Ammon's horn (tissue), 1 donor: ENCODE measurements around the gene ZBTB16.
A peak's percentile ranks its signal among the peaks of the same experiment; 100 is the strongest.

Experiments used
- DNase-seq: peaks from one replicate; pipeline ENCODE4 v3.0.0-alpha.2; 2016; ENCODE audit warnings: low spot score

Gene ZBTB16

DNA sequence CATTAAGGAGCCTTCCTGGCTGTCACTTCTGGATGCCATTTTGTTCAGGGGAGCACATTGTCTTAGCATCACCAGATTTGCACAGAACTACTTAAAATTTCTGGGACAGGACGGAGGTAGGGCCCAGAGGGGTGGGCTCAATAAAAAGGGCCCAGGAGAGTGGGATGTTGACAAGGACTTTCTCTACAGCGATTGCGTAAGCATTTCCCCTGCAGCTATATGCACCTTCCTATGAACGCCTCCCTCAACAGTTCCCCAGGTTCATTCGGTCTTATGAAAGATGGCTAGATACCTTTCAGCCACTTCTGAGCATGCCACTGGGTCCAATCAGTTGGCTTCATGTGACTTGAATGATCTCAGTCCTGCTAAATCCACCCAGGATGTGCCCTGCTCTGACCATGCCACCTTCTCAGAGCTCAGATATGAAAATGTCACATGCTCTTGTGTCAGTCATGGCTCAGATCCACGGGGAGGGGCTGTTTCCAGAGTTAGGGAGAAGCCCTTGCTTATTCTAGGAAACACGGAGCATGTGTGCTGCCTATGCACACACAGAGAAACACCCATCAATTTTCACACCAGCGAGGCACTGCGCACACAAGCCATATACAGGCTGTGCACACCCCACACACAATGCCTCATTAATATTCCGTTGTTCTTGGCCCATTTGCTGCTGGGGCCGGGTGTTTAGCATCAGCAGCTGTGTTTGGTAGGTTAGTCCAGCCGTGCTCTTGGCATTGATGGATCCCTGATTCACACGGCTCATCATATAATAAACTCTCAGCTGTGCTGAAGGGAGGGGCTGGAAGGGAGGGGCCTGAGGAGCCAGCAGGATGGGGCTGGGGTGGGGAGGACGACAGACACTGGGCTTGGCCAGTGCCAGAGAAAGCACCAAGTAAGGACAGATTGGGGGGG, 184.2 kb downstream of the ZBTB16 start:
- DNase-seq, result peak; percentile 80

- DNase-seq, result no peak
Measured at GRCh38 chr11:114244726-114245394, 185.3 kb downstream of the ZBTB16 start.

DNA sequence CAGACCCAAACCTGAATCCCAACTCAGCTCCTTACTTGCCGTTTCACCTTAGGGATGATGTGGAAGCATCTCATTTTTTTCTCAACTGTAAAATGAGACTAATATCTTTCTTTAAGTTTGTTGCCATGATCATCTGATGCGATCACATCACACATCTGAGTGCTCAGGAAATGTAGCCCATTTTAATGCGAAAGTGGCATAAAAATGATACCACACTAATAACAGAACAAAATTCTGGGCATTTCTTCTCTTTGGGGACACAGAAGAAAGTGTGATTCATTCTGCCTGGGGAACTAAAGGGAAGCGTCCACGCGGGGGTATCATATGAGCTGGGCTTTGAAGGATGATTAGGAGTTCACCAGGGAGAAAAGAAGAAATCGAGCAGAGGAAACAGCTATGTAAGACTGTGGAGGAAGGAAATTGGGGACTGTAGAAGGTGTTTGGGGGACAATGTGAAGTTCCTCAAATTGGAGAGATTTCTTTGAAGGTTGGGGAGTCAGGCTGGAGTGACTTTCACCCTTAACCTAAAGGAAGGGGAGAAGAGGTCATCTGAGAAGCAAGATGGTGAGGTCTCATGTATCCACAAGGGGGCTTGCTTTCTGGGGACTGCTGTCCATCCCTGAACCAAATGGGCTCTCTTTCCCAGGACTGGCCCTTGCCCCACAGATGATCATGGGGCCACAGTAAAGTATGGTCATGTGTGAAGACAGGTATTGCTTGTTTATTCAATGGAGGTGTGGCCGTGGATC, 187.0 kb downstream of the ZBTB16 start:
- DNase-seq, result no peak

GRCh38 chr11:114247070-114247789, 187.7 kb downstream of the ZBTB16 start:
- no peak for DNase-seq

- no peak for DNase-seq
Measured at GRCh38 chr11:114250180-114250579, 190.7 kb downstream of the ZBTB16 start.

- no peak for DNase-seq
Measured at GRCh38 chr11:114250993-114251814, 191.7 kb downstream of the ZBTB16 start.

DNA sequence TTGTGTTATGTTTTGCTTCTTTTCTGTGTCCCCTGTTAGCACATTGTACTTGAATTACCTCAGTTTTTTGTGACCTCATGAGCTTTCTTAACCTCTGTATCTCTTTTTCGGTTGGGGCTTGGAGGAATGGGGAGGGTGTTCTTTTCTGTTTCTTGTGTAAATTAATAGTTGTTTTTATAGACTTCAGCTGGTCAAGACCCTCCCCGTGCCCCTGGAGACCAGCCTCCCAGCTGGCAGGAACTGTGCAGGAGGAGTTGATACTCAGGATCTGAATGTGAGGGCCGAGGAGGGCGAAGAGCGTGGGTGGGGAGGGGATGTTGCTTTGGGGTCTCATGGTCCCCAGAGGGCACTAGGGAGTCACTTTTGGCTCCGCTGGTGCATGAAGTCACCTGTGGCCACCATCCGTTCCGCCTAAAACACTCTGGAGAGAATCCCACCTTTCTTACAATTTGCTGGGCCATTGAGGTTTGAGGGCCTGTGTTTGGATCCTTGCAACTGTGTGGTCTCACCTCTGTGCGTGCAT, 192.4 kb downstream of the ZBTB16 start:
- DNase-seq, result no peak

DNA sequence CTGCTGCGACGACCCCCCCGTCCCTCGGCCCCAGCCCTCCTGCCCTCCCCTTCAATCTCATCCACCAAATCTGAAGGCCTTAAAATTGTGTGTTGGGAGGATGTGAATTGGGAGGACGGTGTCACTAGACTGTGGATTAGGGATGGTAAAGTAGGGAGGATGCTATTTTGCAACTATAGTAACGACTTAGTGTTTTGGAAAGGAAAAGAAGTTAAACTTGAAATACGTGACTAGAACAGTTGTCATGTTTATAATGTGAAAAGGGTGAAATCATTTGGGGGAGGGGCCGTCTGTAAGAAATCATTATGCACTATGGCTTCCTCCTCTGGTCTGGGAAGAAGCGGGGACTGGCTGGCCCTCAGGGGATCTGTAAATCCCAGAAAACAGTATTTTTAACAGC, 193.3 kb downstream of the ZBTB16 start:
- no peak for DNase-seq

GRCh38 chr11:114253771-114254170, 194.3 kb downstream of the ZBTB16 start:
- no peak for DNase-seq

DNA sequence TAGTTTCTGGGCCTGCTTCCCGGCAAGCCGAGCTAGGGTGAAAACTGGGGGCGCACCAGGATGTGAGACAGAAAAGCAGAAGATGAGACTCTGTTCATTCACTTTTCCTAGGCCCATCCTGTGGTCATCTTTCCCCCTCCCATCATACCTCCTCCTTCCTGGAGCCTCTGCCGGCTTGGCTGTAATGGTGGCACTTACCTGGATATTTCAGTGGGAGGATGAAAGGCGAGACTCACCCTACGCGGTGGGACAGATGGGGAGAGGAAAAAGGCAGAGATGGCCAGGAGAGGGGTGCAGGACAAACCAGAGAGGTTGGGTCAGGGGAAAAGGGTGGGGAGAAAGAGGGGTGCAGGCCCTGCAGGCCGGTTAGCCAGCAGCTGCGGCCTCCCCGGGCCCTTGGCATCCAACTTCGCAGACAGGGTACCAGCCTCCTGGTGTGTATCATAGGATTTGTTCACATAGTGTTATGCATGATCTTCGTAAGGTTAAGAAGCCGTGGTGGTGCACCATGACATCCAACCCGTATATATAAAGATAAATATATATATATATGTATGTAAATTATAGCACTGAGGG, 195.1 kb downstream of the ZBTB16 start:
- DNase-seq, result no peak

DNA sequence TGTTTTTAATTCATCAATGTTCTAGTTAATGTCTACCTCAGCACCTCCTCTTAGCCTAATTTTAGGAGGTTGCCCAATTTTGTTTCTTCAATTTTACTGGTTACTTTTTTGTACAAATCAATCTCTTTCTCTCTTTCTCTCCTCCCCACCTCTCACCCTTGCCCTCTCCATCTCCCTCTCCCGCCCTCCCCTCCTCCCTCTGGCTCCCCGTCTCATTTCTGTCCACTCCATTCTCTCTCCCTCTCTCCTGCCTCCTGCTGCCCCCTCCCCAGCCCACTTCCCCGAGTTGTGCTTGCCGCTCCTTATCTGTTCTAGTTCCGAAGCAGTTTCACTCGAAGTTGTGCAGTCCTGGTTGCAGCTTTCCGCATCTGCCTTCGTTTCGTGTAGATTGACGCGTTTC, 195.8 kb downstream of the ZBTB16 start:
- no peak for DNase-seq

- no peak for DNase-seq
Measured at GRCh38 chr11:114256176-114256966, 196.9 kb downstream of the ZBTB16 start.

DNA sequence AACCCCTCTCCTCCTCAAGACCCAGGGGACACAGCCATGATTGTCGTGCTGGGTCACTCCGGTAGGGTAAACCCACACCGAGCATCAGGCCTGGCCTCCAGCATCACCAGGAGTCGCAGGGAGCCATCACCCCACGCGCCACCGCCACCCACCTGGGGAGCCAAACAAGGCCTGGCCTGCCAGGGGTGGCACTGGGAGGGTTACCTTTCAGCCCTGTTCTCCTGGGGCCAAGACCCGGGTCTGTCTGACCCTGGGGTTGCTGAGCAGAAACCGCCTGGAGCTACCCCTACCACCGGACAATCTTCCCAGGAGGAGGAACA, 197.4 kb downstream of the ZBTB16 start:
- DNase-seq, result no peak

DNA sequence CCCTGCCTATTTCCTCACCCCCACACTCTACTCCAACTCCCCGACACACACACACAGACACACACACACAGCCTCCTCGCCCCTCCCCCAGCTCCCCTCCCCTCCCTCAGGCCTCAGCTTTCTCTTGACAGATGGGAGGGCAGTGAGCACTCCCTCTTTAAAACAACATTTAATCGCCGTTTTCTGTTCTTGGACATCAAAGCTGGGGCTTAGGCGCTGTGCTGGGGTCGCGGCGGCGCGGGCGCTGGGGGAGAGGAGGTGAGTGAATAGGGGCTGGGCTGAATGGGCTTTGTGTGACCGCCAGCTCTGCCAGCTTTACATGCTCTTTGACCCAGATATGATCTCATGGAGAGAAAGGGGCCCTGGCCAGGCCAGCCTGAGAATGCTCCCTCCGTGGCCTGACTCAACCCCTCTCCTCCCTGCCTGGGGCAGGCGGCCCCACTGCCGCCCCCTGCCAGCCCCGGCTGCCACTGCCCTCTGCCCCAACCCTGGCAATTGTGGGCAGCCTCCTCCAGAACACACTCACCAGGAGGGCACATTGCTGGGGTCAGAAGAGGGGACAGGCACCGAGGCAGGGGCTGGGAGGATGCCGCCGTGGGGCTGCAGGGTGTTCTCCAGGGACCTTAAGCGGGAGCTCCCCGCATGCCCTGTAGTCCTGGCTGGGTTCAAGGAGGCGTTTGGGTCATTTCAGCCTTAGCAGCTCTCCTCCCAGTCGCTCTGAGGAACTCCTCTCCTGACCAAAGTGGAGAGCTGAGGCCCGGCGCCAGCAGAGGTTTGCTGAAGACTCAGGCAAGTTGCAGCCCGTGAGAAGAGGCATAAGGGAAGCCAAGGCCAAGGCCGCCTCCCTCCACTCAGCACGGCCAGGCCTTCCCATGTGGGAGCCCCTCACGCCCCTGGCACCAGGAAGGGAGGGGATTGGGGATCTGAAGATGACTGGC, 198.4 kb downstream of the ZBTB16 start:
- DNase-seq, result peak; percentile 41

DNA sequence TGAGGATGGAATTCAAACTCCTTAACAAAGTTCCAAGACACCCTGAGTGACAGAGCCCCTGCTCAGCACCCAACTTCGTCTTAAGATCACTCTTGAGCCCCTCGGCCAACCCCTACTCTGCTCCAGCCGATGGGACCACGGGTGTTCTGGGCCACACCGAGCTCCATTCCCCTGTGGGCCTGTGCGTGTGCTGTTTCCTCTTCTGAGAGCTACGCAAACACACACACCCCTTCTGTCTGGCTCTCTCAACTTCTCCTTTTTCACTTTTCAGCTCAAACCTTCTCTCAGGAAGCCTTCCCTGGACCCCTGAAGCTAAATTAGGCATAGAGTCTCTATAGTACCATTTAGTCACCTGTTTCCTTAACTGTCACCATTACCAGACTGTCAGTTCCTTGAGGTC, 199.2 kb downstream of the ZBTB16 start:
- peak; percentile 41 for DNase-seq

- DNase-seq, result no peak
Measured at GRCh38 chr11:114259124-114259526, 199.6 kb downstream of the ZBTB16 start.

GRCh38 chr11:114259551-114259983, 200.1 kb downstream of the ZBTB16 start:
- DNase-seq, result no peak

DNA sequence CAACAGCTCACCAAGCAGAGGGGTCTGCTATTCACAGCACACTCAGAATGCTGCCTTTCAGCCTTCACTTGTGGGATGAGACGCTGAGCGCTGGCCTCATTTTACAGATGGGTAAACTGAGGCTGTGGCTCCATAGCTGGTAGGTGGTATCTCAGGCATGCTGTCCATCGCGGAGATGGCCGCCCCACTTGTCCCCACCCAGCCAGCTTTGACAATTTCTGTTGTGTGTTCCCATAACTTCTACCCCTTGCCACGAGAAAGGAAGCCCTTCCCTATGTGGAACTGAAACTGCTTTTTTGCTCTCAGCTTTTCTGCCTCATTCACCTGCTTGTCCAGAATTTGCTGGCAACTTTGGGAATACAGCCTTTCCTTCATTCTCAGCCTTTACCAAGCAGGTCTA, 200.6 kb downstream of the ZBTB16 start:
- DNase-seq, result no peak

GRCh38 chr11:114260483-114260882, 201.0 kb downstream of the ZBTB16 start:
- peak; percentile 23 for DNase-seq
